Right lobe of liver (tissue), 6 donors: ENCODE data around the gene SMARCC2. TPM values are rescaled to one million over a fixed set of nuclear protein-coding genes. Genes with fewer than 3 reads are reported as not detected.
"Not testable (repeated sequence)": the region's sequence is repeated elsewhere in the genome, so short reads cannot be mapped to it uniquely, and the experiment has no call there.

Experiments used
- ATAC-seq, 4 donors: fragments of 200-7000 bp; cut with Tn5 transposase; one replicate each; pipeline ENCODE4 v1.9.1; 2020; ENCODE audit warnings: mild to moderate bottlenecking in 4 of 4, moderate library complexity in 4 of 4
- DNase-seq, 3 donors: peaks; one replicate each; pipeline ENCODE4 v3.0.0-alpha.2; 2020
- H3K27ac ChIP-seq, 3 donors: fragments of 200-600 bp; one replicate each; pipeline ENCODE4 v1.8.0; 2022
- H3K27me3 ChIP-seq, 2 donors: fragments of 200-600 bp; one replicate each; pipeline ENCODE4 v1.8.0; 2022
- H3K36me3 ChIP-seq, 4 donors: fragments of 200-600 bp; sonication (generic) in 1 of 4; one replicate each; pipeline versions ENCODE4 v1.5.1 to v1.8.0; 2017 to 2022; ENCODE audit warnings: control low read depth in 1 of 4
- H3K4me1 ChIP-seq, 4 donors: fragments of 200-600 bp; sonication (generic) in 1 of 4; one replicate each; pipeline versions ENCODE4 v1.5.1 to v1.8.0; 2017 to 2022; ENCODE audit warnings: control low read depth in 1 of 4
- H3K4me3 ChIP-seq, 3 donors: fragments of 200-600 bp; one replicate each; pipeline ENCODE4 v1.8.0; 2022
- H3K9me3 ChIP-seq, 4 donors: fragments of 200-600 bp; sonication (generic) in 1 of 4; one replicate each; pipeline versions ENCODE4 v1.5.1 to v1.8.0; 2017 to 2022; ENCODE audit warnings: control low read depth in 1 of 4
- CTCF ChIP-seq, 4 donors: fragments of 200-600 bp in 3 of 4; fragments of 450-650 bp in 1 of 4; IDR thresholded peaks; one replicate each; pipeline versions ENCODE4 v1.5.1 to v1.8.0; 2016 to 2022; ENCODE audit warnings: antibody characterized with exemption in 4 of 4, mild to moderate bottlenecking in 2 of 4
- POLR2A ChIP-seq: fragments of 450-650 bp; IDR thresholded peaks from one replicate; pipeline ENCODE4 v1.6.1; 2017; ENCODE audit warnings: antibody characterized with exemption, mild to moderate bottlenecking
- WGBS: methylation state at CpG from one replicate; pipeline ENCODE4 v1.1.6; 2018; ENCODE audit warnings: low coverage, low lambda C conversion rate; ENCODE audit not compliant: insufficient coverage; ENCODE audit errors: missing lambda C conversion rate; 5-methylcytosine and 5-hydroxymethylcytosine counted together
- intact Hi-C, 2 donors: fragments of 100-400 bp; cut with DNase I; formaldehyde crosslinking; loops; one replicate each; pipeline versions ENCODE4 v1.11.2 to v1.14.1; 2022
- total RNA-seq, 6 experiments: library from RNA; depleted of rRNA in 2 of 6; stranded (reverse); fragments of >200 nt in 2 of 6; fragmentation: NEBNext Ultra II Directional in 3 of 6; extraction: Animal tissue kit (Norgen Biotek cat#: 25700) in 3 of 6; gene quantifications; one replicate each; pipeline versions ENCODE4 v1.1.0 to v1.2.4, GENCODE V29; 2016 to 2023
- donor health status: DM: no; HTN: yes; CAD: no.
- donor health status: DM: no; HTN: no; CAD: no.
- donor health status: DM: no; HTN: no; CAD: no.
- donor health status: DM: no; HTN: yes; CAD: no.
- donor health status: DM: no; HTN: yes; CAD: no.

The SMARCC2 gene
- total RNA-seq, 6 experiments from 2014 or later, result 17.9 to 40.8 (median 25.7) TPM

GRCh38 chr12:56157201-56158028, 31.9 kb downstream of the SMARCC2 start:
- Histone ChIP-seq H3K4me3 (peak overlapping the region; percentile 51 to 87 (median 85)), H3K36me3 (peaks cover 5 to 29% (median 19%) of the 10 kb centered on the region in 4 donors), H3K27ac (peak overlapping the region; percentile 79 to 98 (median 97)), H3K9me3 (no peaks in the 10 kb centered on the region), H3K4me1 (peaks cover 0 to 46% (median 8%) of the 10 kb centered on the region in 4 donors), H3K27me3 (no peaks in the 10 kb centered on the region)
- ATAC-seq (peak; percentile 50 to 64 (median 56)), DNase-seq (peak; percentile 56 to 70 (median 66))
- TF ChIP-seq POLR2A, result no peak
- TF ChIP-seq CTCF (IDR thresholded peaks at IDR 0.05), result peak; percentile 39 to 58 (median 42)
- 6% methylated on average over 41 of the region's 45 CpGs for WGBS
- intact Hi-C loops, result no loop called here

- intact Hi-C loops, H3K9me3 ChIP-seq, ATAC-seq, H3K27me3 ChIP-seq, DNase-seq: not testable (repeated sequence)
- H3K36me3 ChIP-seq, result peaks cover 2 to 21% (median 13%) of the 10 kb centered on the region in 4 donors
- H3K27ac ChIP-seq, result peak overlapping the region in 1 of 3 donors; percentile 79
- peaks cover 0 to 46% (median 10%) of the 10 kb centered on the region in 4 donors for H3K4me1 ChIP-seq
- H3K4me3 ChIP-seq, result peak overlapping the region in 1 of 3 donors; percentile 51
- 89% methylated on average over 21 of the region's 21 CpGs for WGBS
These were observed 32.7 kb downstream of the SMARCC2 start for GRCh38 chr12:56156464-56157200.

- no peak overlapping the region for H3K4me3 ChIP-seq
- peaks cover 0 to 8% (median 4%) of the 10 kb centered on the region in 4 donors for H3K36me3 ChIP-seq
- no peaks in the 10 kb centered on the region for H3K9me3 ChIP-seq
- H3K4me1 ChIP-seq, result peaks cover 0 to 42% (median 12%) of the 10 kb centered on the region in 4 donors
- intact Hi-C loops, result no loop called here
- H3K27me3 ChIP-seq, result no peaks in the 10 kb centered on the region
- WGBS, result 62% methylated on average over 9 of the region's 11 CpGs
- peak in 3 of 4 donors; percentile 11 to 32 (median 26) for ATAC-seq
- DNase-seq, result peak; percentile 55 to 80 (median 71)
- peak overlapping the region in 2 of 3 donors; percentile 34 to 66 for H3K27ac ChIP-seq
- TF ChIP-seq POLR2A (no peak), CTCF (IDR thresholded peaks at IDR 0.05) (no peak)
These were observed 33.9 kb downstream of the SMARCC2 start for GRCh38 chr12:56155256-56155845.

- Histone ChIP-seq H3K27ac (peak overlapping the region in 2 of 3 donors; percentile 34 to 66), H3K9me3 (no peaks in the 10 kb centered on the region), H3K36me3 (peaks cover 0 to 3% (median 1%) of the 10 kb centered on the region in 4 donors), H3K4me3 (no peak overlapping the region), H3K4me1 (peaks cover 0 to 36% (median 12%) of the 10 kb centered on the region in 4 donors), H3K27me3 (no peaks in the 10 kb centered on the region)
- intact Hi-C loops, result no loop called here
- ATAC-seq (no peak), DNase-seq (no peak)
- TF ChIP-seq CTCF (IDR thresholded peaks at IDR 0.05) (no peak), POLR2A (no peak)
- 89% methylated on average over 5 of the region's 5 CpGs for WGBS
These were observed 34.5 kb downstream of the SMARCC2 start for GRCh38 chr12:56154818-56155217.
